Stimulated activated effector memory CD8-positive, alpha-beta T cell treated with anti-CD3 and anti-CD28 coated beads, Interleukin-12 subunit alpha, Interleukin-12 subunit beta, amount 100 ng/mL, for 72 hours (primary cell): ENCODE results near the gene SUPT3H.

Source experiments
- ATAC-seq: fragments of 150-1000 bp; cut with Tn5 transposase; 2 replicates; pipeline ENCODE4 v1.10.0; 2021
- DNase-seq, 2 donors: peaks; one replicate each; pipeline ENCODE4 v3.0.0; 2021 to 2022; ENCODE audit warnings: low spot score in 2 of 2
- H3K27ac Mint-ChIP-seq: one replicate; pipeline ENCODE4 v1.8.0; 2022; ENCODE audit warnings: mild to moderate bottlenecking, mixed read lengths
- H3K36me3 Mint-ChIP-seq: one replicate; pipeline ENCODE4 v1.8.0; 2022; ENCODE audit warnings: mild to moderate bottlenecking, mixed read lengths
- H3K4me1 Mint-ChIP-seq: one replicate; pipeline ENCODE4 v1.8.0; 2022; ENCODE audit warnings: mixed read lengths
- H3K4me3 Mint-ChIP-seq: one replicate; pipeline ENCODE4 v1.8.0; 2022; ENCODE audit warnings: mild to moderate bottlenecking, mixed read lengths
- H3K9me3 Mint-ChIP-seq: one replicate; pipeline ENCODE4 v1.8.0; 2022; ENCODE audit warnings: mixed read lengths

Gene SUPT3H

DNA sequence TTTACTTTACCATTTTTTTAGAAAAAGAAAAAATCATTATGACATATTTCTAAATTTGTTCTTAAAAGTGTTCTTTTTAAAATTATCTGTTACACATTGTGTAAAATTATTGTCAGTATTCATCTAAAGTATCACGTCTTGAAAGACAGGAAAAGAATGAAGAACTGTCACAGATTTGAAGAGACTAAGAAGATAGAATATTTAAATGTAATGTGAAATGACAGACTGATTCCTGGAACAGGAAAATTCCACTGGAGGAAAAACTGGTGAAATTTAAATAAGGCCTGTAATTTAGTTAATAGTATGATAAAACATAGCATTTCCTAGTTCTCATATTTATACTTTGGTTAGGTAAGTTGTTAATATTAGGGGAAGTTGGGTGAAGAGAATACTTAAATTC is 102.4 kb downstream of the SUPT3H start:
- DNase-seq (no peak), ATAC-seq (no peak)
- H3K9me3 Mint-ChIP-seq: peaks cover 7% of the 10 kb centered on the region
- no peak overlapping the region for H3K4me3 Mint-ChIP-seq
- no peaks in the 10 kb centered on the region for H3K4me1 Mint-ChIP-seq
- H3K36me3 Mint-ChIP-seq: no peaks in the 10 kb centered on the region
- no peak overlapping the region for H3K27ac Mint-ChIP-seq

DNA sequence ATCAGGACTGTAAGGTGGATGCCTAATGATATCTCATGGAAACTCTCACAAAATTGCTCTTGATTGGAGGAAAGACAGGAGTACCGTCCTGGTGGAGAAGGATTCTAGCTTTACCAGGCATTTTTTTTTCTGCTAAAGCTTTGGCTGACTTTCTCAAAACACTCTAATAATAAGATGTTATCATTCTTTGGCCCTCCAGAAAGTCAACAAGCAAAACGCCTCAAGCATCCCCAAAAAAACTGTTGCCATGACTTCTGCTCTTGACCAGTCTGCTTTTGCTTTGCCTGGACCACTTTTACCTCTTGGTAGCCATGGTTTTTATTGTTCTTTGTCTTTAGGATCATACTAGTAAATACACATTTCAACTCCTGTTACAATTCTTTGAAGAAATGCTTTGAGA is 105.1 kb downstream of the SUPT3H start:
- Mint-ChIP-seq H3K27ac (no peak overlapping the region), H3K4me1 (no peaks in the 10 kb centered on the region), H3K4me3 (no peak overlapping the region), H3K9me3 (peaks cover 8% of the 10 kb centered on the region), H3K36me3 (no peaks in the 10 kb centered on the region)
- DNase-seq: no peak
- ATAC-seq: no peak

DNA sequence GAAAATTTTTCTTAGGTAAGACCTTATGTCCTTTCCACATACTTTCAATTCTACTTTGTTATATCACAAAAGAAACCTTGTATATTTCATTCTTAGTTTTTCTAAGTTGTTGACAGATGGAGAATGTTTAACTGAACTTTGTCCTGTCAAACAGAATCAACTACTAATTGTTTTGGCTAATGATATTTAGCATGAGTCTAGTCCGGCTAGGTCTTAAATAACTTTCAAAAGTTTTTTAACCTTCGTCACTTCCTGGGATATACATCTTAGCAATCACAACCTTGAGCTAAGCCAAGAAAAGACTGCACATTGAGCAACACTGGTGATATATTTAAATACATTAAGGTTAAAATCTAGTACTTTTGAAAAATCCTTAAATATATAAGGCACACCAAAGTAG is 112.5 kb downstream of the SUPT3H start:
- ATAC-seq (no peak), DNase-seq (no peak)
- Mint-ChIP-seq H3K36me3 (no peaks in the 10 kb centered on the region), H3K4me3 (no peak overlapping the region), H3K4me1 (peaks cover 11% of the 10 kb centered on the region), H3K27ac (no peak overlapping the region), H3K9me3 (no peaks in the 10 kb centered on the region)

DNA sequence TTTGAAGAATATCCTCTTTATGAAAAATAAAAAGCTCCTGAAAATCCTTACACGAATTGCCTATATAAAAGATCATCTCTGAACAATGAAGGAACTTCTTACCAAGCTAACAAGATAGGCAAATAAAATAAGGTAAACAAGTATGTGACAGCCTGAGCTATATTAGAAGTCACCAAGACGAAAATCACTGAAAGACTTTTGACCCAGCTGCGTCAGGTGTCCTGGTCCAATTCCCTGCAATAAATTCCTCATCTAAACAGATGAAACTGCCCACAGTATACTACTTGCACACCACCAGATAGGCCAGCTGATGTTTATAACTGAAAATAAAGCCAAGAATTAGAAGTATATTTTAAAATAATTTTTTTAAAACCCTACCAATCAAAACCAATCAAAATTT is 117.0 kb downstream of the SUPT3H start:
- H3K27ac Mint-ChIP-seq: no peak overlapping the region
- DNase-seq (no peak), ATAC-seq (no peak)
- no peak overlapping the region for H3K4me3 Mint-ChIP-seq
- H3K36me3 Mint-ChIP-seq: no peaks in the 10 kb centered on the region
- peaks cover 11% of the 10 kb centered on the region for H3K4me1 Mint-ChIP-seq
- H3K9me3 Mint-ChIP-seq: no peaks in the 10 kb centered on the region

DNA sequence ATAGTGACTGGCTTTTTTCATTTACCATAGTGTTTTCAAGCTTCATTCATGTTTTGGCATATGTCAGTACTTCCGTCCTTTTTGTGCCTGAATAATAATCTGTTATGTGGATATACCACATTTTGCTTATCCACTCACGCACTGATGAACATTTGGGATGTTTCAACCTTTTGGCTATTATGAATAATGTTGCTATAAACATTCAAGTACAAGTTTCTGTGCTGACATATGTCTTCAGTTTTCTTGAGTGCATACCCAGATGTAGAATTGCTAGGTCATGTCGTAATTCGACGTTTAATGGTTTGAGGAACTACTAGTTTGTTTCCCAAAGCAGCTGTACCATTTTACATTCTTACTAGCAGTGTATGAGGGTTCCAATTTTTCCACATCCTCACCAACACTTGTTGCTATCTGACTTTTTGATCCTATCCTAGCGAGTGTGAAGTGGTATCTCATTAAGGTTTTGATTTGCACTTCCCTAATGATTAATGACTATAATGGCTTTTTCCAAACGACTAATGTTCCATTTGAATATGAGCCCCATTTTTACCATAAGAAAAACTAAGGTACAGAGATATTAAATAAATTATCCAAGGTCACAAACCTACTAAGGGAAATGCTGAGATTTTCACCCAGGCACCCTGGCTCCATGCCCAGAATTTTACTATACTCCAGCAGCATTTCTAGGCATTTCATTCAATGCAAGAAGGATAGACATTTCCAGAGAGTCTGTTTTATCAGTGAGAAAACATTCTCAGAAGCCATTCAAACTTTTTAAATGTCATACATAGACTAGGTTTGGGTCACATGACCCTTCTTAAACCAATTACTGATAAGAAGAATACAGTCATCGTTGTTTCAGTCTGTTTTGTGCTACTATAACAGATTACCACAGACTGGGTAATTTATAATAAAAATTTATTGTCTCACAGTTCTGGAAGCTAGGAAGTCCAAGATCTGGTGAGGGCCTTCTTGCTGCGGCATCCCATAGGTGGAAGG is 120.7 kb downstream of the SUPT3H start:
- DNase-seq (no peak), ATAC-seq (no peak)
- Mint-ChIP-seq H3K36me3 (no peaks in the 10 kb centered on the region), H3K27ac (no peak overlapping the region), H3K4me1 (peaks cover 11% of the 10 kb centered on the region), H3K9me3 (no peaks in the 10 kb centered on the region), H3K4me3 (no peak overlapping the region)

DNA sequence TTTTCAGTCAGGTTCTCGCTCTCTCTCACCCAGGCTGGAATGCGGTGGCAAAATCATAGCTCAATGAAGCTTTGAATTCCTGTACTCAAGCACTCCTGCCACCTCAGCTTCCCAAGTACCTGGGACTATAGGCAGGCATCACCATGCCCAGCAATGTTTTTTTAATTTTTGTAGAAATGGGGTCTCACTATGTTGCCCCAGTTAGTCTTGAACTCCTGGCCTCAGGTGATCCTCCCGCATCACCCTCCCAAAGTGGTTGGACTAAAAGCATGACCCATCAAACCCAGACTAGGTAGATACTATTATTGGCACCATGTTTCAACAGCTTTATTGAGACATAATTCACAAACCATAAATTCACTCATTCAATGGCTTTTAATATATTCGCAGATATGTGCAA is 122.3 kb downstream of the SUPT3H start:
- H3K27ac Mint-ChIP-seq: no peak overlapping the region
- H3K4me1 Mint-ChIP-seq: no peaks in the 10 kb centered on the region
- no peak overlapping the region for H3K4me3 Mint-ChIP-seq
- H3K9me3 Mint-ChIP-seq: no peaks in the 10 kb centered on the region
- DNase-seq (no peak), ATAC-seq (no peak)
- H3K36me3 Mint-ChIP-seq: no peaks in the 10 kb centered on the region

DNA sequence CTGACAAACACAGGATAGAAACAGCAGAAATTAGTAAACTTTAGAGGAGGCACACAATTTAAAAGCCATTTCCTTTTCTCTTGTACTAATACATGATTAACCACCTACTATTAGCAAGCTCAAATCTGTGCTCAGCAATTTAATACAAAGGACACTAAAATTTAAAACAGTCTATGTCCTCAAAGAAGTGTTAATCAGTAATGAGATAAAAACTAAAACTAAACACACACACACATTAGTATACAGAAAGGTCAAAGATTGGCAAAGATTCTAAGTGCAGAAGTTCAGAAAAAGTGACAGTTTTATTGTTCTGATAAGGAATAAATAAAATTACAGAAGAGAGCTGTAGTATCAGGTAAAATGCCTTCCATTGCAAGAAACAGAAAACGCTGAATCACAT is 123.5 kb downstream of the SUPT3H start:
- no peak for ATAC-seq
- Mint-ChIP-seq H3K27ac (no peak overlapping the region), H3K4me1 (no peaks in the 10 kb centered on the region), H3K4me3 (no peak overlapping the region), H3K36me3 (no peaks in the 10 kb centered on the region), H3K9me3 (no peaks in the 10 kb centered on the region)
- no peak for DNase-seq

DNA sequence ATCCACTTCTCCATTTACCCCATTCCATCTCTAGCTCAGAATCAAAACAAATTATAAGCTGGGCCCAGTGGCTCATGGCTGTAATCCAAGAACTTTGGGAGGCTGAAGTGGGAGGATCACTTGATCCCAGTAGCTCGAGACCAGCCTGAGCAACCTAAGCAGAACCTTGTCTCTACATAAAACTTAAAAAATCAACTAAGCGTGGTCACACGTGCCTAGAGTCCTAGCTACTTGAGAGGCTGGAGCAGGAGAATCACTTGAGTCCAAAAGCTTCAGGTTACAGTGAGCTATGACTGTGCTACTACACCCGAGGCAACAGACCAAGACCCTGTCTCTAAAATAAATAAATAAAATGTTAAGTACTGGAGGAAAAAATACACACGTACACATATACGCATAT is 124.3 kb downstream of the SUPT3H start:
- Mint-ChIP-seq H3K27ac (no peak overlapping the region), H3K4me1 (no peaks in the 10 kb centered on the region), H3K4me3 (no peak overlapping the region), H3K36me3 (no peaks in the 10 kb centered on the region), H3K9me3 (no peaks in the 10 kb centered on the region)
- ATAC-seq (no peak), DNase-seq (no peak)

DNA sequence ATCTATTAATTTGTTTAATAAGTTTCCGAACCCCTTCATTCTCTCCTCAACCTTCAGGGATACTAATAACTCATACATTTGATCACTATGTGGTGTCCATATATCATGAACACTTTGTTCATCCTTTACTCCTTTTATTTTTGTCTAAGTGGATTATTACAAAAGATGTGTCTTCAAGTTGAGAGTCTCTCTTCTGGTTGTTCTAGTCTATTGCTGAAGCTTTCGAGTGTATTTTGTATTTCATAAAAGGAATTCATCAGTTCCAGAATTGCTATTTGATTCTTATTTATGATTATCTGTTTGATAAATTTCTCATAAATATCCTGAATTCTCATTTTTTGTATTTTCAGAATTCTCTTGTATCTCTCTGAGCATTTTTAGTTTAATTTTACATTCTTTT is 146.1 kb downstream of the SUPT3H start:
- ATAC-seq: no peak
- Mint-ChIP-seq H3K9me3 (peaks cover 15% of the 10 kb centered on the region), H3K4me1 (no peaks in the 10 kb centered on the region), H3K4me3 (no peak overlapping the region), H3K36me3 (no peaks in the 10 kb centered on the region), H3K27ac (no peak overlapping the region)
- no peak for DNase-seq

DNA sequence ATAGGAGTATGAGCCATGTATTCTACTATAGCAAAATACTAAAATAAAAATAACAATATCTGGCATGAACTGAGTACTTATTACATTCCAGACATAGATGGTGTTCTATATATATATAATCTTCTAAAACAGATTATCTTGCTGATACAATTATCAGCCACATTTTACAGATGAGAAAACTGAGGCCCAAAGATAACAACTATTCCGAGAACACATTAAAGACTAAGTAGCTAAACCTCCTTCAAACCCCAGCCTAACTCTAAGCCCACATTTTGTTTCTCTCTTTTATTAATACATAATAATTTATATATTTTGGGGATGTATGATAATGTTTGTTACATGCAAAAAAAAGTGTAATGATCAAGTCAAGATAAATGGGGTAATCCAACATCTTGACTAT is 148.3 kb downstream of the SUPT3H start:
- no peak overlapping the region for H3K27ac Mint-ChIP-seq
- no peak overlapping the region for H3K4me3 Mint-ChIP-seq
- no peaks in the 10 kb centered on the region for H3K36me3 Mint-ChIP-seq
- H3K4me1 Mint-ChIP-seq: no peaks in the 10 kb centered on the region
- no peak for ATAC-seq
- peaks cover 15% of the 10 kb centered on the region for H3K9me3 Mint-ChIP-seq
- DNase-seq: no peak

DNA sequence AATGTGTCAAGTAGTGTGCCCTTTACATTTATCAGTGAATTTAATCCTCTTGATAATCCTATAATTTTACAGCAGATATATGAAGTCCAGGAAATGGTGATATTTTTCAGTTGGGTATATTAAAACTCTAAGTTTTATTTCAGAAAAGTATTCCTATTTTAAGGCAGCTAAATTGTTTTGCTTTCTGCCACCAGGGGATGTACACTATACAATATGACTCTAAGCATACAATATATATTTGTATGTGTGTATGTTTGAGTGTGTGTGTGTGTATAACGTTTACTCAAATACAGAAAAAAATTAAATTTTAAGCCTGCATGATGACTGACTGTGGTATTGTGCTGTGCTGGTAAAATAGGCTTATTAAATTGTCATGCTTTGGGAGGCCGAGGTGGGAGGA is 151.7 kb downstream of the SUPT3H start:
- H3K27ac Mint-ChIP-seq: no peak overlapping the region
- no peaks in the 10 kb centered on the region for H3K36me3 Mint-ChIP-seq
- ATAC-seq (no peak), DNase-seq (no peak)
- no peaks in the 10 kb centered on the region for H3K4me1 Mint-ChIP-seq
- H3K4me3 Mint-ChIP-seq: no peak overlapping the region
- H3K9me3 Mint-ChIP-seq: peaks cover 3% of the 10 kb centered on the region

DNA sequence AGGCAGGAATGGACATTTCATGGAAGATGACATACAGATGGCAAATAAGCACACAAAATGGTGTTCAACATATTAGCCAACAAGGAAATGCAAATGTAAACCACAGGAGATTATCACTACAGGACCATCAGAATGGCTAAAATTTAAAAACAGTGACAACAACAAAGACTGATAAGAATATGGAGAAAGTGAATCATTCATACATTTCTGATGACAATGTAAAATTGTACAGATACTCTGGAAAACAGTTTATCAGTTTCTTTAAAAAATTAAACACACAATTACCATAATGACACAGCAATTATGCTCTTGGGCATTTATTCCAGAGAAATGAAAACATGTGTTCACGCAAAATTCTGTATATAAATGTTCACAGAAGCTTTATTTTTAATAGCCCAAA is 155.4 kb downstream of the SUPT3H start:
- no peak for DNase-seq
- Mint-ChIP-seq H3K27ac (no peak overlapping the region), H3K9me3 (no peaks in the 10 kb centered on the region), H3K4me3 (no peak overlapping the region), H3K4me1 (no peaks in the 10 kb centered on the region), H3K36me3 (no peaks in the 10 kb centered on the region)
- ATAC-seq: no peak

DNA sequence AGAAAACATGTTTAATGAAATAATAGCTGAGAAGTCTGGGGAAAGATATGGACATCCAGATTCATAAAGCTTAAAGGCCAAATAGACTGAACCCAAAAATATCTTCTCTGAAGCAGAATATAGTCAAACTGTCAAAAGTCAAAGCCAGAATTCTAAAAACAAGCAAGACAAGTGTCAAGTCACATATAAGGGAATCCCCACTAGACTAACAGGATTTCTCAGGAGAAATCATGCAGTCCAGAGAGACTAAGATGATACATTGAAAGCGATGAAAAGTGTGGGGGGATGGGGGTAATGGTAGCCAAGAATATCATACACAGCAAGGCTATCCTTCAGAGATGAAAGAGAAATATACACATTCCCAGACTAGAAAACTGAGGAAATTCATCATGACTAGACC is 162.0 kb downstream of the SUPT3H start:
- H3K36me3 Mint-ChIP-seq: no peaks in the 10 kb centered on the region
- no peak overlapping the region for H3K27ac Mint-ChIP-seq
- DNase-seq (no peak), ATAC-seq (no peak)
- no peak overlapping the region for H3K4me3 Mint-ChIP-seq
- H3K4me1 Mint-ChIP-seq: peaks cover 5% of the 10 kb centered on the region
- H3K9me3 Mint-ChIP-seq: peaks cover 6% of the 10 kb centered on the region

DNA sequence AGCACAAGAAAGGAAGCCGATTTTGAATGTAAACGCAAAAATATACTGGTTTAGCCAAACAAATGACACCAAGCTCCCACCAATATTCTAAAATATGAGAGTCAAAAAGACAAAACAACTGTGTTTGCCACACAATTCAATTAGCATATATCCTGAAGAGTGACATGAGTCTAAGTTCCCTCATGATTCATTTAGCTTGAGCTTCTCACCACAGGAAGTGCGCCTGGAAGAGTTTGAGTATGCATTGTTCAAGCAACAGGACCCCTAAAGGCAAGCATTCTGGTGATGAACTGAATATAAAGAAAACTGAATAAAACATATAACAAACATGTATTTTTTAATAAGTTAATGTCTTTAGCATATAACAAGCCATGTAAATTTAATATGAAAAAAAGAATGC is 164.8 kb downstream of the SUPT3H start:
- Mint-ChIP-seq H3K4me3 (no peak overlapping the region), H3K4me1 (peaks cover 5% of the 10 kb centered on the region), H3K9me3 (peaks cover 8% of the 10 kb centered on the region), H3K27ac (no peak overlapping the region), H3K36me3 (no peaks in the 10 kb centered on the region)
- ATAC-seq: peak; percentile 91
- no peak for DNase-seq

DNA sequence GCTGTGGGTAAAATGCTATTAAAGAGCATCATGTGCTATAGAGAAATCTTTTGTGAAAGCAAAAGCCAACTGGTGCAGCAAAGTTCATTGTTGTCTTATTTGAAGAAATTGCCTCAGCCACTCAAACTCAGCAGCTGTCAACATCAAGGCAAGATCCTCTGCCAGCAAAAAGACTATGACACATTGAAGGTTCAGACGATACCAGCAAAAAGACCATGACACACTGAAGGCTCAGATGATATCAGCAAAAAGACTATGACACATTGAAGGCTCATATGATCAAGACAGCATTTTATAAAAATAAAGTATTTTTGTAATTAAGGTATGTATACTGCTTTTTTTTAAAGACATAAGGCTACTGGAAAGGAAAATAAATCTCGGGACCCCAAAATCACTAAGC is 168.0 kb downstream of the SUPT3H start:
- H3K27ac Mint-ChIP-seq: no peak overlapping the region
- H3K9me3 Mint-ChIP-seq: peaks cover 7% of the 10 kb centered on the region
- peaks cover 16% of the 10 kb centered on the region for H3K4me1 Mint-ChIP-seq
- DNase-seq (no peak), ATAC-seq (peak; percentile 82)
- no peaks in the 10 kb centered on the region for H3K36me3 Mint-ChIP-seq
- no peak overlapping the region for H3K4me3 Mint-ChIP-seq

DNA sequence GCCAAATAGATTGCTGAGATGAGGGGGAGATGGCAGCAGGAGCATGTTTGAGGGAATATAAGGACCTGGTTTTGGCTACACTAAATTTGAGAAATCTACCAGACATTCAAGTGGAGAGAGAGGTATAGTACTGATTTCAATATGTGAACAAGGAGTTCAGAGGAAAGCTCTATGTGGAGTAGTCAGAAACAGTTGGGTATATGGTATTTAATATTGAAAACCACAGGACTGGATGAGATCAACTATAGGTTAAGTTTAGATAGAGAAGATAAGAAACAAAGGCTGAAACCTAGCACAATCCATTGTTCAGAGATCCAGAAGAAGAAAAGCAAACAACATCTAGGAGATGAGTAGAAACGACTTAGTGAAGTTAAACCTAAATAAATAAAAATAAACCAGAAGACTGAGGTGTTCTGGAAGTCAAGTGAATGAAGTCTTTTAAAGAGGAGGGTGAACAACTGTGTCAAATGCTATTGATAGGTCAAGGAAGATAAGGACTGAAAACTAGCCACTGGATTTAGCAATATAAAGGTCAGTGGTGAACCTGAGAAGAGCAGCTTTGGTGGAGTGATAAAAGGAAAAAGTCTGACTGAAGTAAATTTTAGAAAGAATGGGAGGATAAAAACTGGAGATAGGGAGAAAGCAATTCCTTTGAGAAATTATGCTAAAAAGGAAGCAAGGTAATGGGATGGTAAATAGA is 170.8 kb downstream of the SUPT3H start:
- H3K36me3 Mint-ChIP-seq: no peaks in the 10 kb centered on the region
- peaks cover 7% of the 10 kb centered on the region for H3K9me3 Mint-ChIP-seq
- no peak overlapping the region for H3K27ac Mint-ChIP-seq
- ATAC-seq (peak; percentile 39), DNase-seq (no peak)
- peaks cover 11% of the 10 kb centered on the region for H3K4me1 Mint-ChIP-seq
- H3K4me3 Mint-ChIP-seq: no peak overlapping the region
